PC-9 (cell line): ENCODE data around the gene APBA1.

Experiments
- CTCF ChIP-seq: fragments of 200-600 bp; sonication (generic); conservative IDR thresholded peaks from 2 replicates; pipeline ENCODE4 v1.6.1; 2017; ENCODE audit warnings: mixed run types, antibody characterized with exemption, mild to moderate bottlenecking, moderate library complexity
- EZH2 ChIP-seq: fragments of 200-600 bp; sonication (generic); IDR thresholded peaks from 2 replicates; pipeline ENCODE4 v1.8.0; 2017; ENCODE audit warnings: antibody characterized with exemption, low read depth

- no peak for TF ChIP-seq EZH2
- no peak for TF ChIP-seq CTCF
Measured at GRCh38 chr9:69444021-69444420, 228.2 kb downstream of the APBA1 start.
